Parathyroid adenoma (tissue), 2 donors: ENCODE data around the gene OR6K6.

ENCODE experiments used
- H2AFZ ChIP-seq: fragments of 300-600 bp; sonication (generic); one replicate; pipeline ENCODE4 v1.7.0; 2017; ENCODE audit warnings: antibody characterized with exemption, mild to moderate bottlenecking
- H3K27ac ChIP-seq: fragments of 300-600 bp; sonication (generic); one replicate; pipeline ENCODE4 v1.7.0; 2017
- H3K27me3 ChIP-seq: fragments of 300-600 bp; sonication (generic); one replicate; pipeline ENCODE4 v1.7.0; 2017; ENCODE audit warnings: low read length; ENCODE audit not compliant: control insufficient read depth, insufficient read depth
- H3K36me3 ChIP-seq: fragments of 300-600 bp; sonication (generic); one replicate; pipeline ENCODE4 v1.7.0; 2017; ENCODE audit warnings: low read length; ENCODE audit not compliant: control insufficient read depth, insufficient read depth
- H3K4me1 ChIP-seq: fragments of 300-600 bp; sonication (generic); one replicate; pipeline ENCODE4 v1.7.0; 2017; ENCODE audit warnings: control low read depth
- H3K4me2 ChIP-seq: fragments of 300-600 bp; sonication (generic); one replicate; pipeline ENCODE4 v1.7.0; 2017; ENCODE audit warnings: low read length
- H3K4me3 ChIP-seq: fragments of 300-600 bp; sonication (generic); one replicate; pipeline ENCODE4 v1.7.0; 2017; ENCODE audit warnings: low read depth, low read length
- H3K79me2 ChIP-seq: fragments of 300-600 bp; sonication (generic); one replicate; pipeline ENCODE4 v1.7.0; 2017; ENCODE audit warnings: control low read depth
- H3K9ac ChIP-seq: fragments of 300-600 bp; sonication (generic); one replicate; pipeline ENCODE4 v1.7.0; 2017; ENCODE audit warnings: mild to moderate bottlenecking
- H3K9me3 ChIP-seq: fragments of 300-600 bp; sonication (generic); one replicate; pipeline ENCODE4 v1.7.0; 2017; ENCODE audit warnings: low read length; ENCODE audit not compliant: control insufficient read depth
- CTCF ChIP-seq: fragments of 300-600 bp; sonication (generic); IDR thresholded peaks from one replicate; pipeline ENCODE4 v1.7.0; 2017; ENCODE audit warnings: antibody characterized with exemption, mild to moderate bottlenecking
- donor health status: primary hyperparathyroidism.

The OR6K6 gene

GRCh38 chr1:158730453-158730852, 24.1 kb upstream of the OR6K6 start:
- Histone ChIP-seq H3K36me3 (no peaks in the 10 kb centered on the region), H3K79me2 (no peaks in the 10 kb centered on the region), H3K9me3 (no peaks in the 10 kb centered on the region), H3K27ac (no peak overlapping the region), H2AFZ (no peak overlapping the region), H3K27me3 (no peaks in the 10 kb centered on the region), H3K4me2 (no peak overlapping the region), H3K4me3 (no peak overlapping the region), H3K9ac (no peak overlapping the region), H3K4me1 (no peaks in the 10 kb centered on the region)
- no peak for TF ChIP-seq CTCF

- H3K9me3 ChIP-seq = no peaks in the 10 kb centered on the region
- no peaks in the 10 kb centered on the region for H3K36me3 ChIP-seq
- no peaks in the 10 kb centered on the region for H3K4me1 ChIP-seq
- H3K4me2 ChIP-seq = no peak overlapping the region
- no peak for TF ChIP-seq CTCF
- no peak overlapping the region for H2AFZ ChIP-seq
- H3K9ac ChIP-seq = no peak overlapping the region
- H3K79me2 ChIP-seq = no peaks in the 10 kb centered on the region
- H3K27me3 ChIP-seq = no peaks in the 10 kb centered on the region
- no peak overlapping the region for H3K4me3 ChIP-seq
- no peak overlapping the region for H3K27ac ChIP-seq
These were observed 22.8 kb upstream of the OR6K6 start for GRCh38 chr1:158731707-158732106.

- Histone ChIP-seq H3K27ac (no peak overlapping the region), H3K36me3 (no peaks in the 10 kb centered on the region), H3K79me2 (no peaks in the 10 kb centered on the region), H3K4me1 (no peaks in the 10 kb centered on the region), H3K9me3 (no peaks in the 10 kb centered on the region), H3K9ac (no peak overlapping the region), H3K4me2 (no peak overlapping the region), H2AFZ (no peak overlapping the region), H3K4me3 (no peak overlapping the region), H3K27me3 (no peaks in the 10 kb centered on the region)
- TF ChIP-seq CTCF = no peak
These were observed 22.0 kb upstream of the OR6K6 start for GRCh38 chr1:158732524-158732923.

- Histone ChIP-seq H3K4me3 (no peak overlapping the region), H3K27me3 (no peaks in the 10 kb centered on the region), H3K9me3 (no peaks in the 10 kb centered on the region), H3K9ac (no peak overlapping the region), H3K36me3 (no peaks in the 10 kb centered on the region), H3K27ac (no peak overlapping the region), H3K4me1 (no peaks in the 10 kb centered on the region), H3K79me2 (no peaks in the 10 kb centered on the region), H3K4me2 (no peak overlapping the region), H2AFZ (no peak overlapping the region)
- no peak for TF ChIP-seq CTCF
These were observed 18.7 kb upstream of the OR6K6 start for GRCh38 chr1:158735848-158736247.

- Histone ChIP-seq H3K4me2 (no peak overlapping the region), H3K9me3 (no peaks in the 10 kb centered on the region), H3K79me2 (no peaks in the 10 kb centered on the region), H3K4me3 (no peak overlapping the region), H3K27ac (no peak overlapping the region), H3K27me3 (no peaks in the 10 kb centered on the region), H3K4me1 (no peaks in the 10 kb centered on the region), H2AFZ (no peak overlapping the region), H3K9ac (no peak overlapping the region), H3K36me3 (no peaks in the 10 kb centered on the region)
- TF ChIP-seq CTCF = no peak
These were observed 2.3 kb upstream of the OR6K6 start for GRCh38 chr1:158752155-158752712.
